ENCODE data around the gene ANKRD34B.

The ANKRD34B gene

GRCh38 chr5:80569086-80569960 is 757 bp downstream of the ANKRD34B start:
- DNase-seq, result peak; percentile 11

- DNase-seq, result no peak
Measured at GRCh38 chr5:80568251-80568650, 1.8 kb downstream of the ANKRD34B start.

GRCh38 chr5:80566711-80567259 is 3.3 kb downstream of the ANKRD34B start:
- DNase-seq, result no peak

GRCh38 chr5:80565330-80565729 is 4.8 kb downstream of the ANKRD34B start:
- no peak for DNase-seq

GRCh38 chr5:80559244-80559643 is 10.8 kb downstream of the ANKRD34B start:
- no peak for DNase-seq

- no peak for DNase-seq
Measured at GRCh38 chr5:80555099-80555498, 15.0 kb downstream of the ANKRD34B start.

- DNase-seq, result no peak
Measured at GRCh38 chr5:80554646-80555045, 15.4 kb downstream of the ANKRD34B start.

- DNase-seq, result no peak
Measured at GRCh38 chr5:80541392-80541791, 28.7 kb downstream of the ANKRD34B start.

- no peak for DNase-seq
Measured at GRCh38 chr5:80540691-80541090, 29.4 kb downstream of the ANKRD34B start.

GRCh38 chr5:80516826-80517225 is 53.3 kb downstream of the ANKRD34B start:
- no peak for DNase-seq

GRCh38 chr5:80509362-80509761 is 60.7 kb downstream of the ANKRD34B start:
- DNase-seq, result no peak

- DNase-seq, result no peak
Measured at GRCh38 chr5:80508844-80509243, 61.2 kb downstream of the ANKRD34B start.

- DNase-seq, result no peak
Measured at GRCh38 chr5:80507663-80508062, 62.4 kb downstream of the ANKRD34B start.

Measured in activated gamma-delta T cell (primary cell).